ENCODE data around the gene ACSM5.
"Not testable (repeated sequence)": the region's sequence is repeated elsewhere in the genome, so short reads cannot be mapped to it uniquely, and the experiment has no call there.

GRCh38 chr16:20459227-20459626 is 49.9 kb downstream of the ACSM5 start:
- not testable (repeated sequence) for TF ChIP-seq CTCF (IDR thresholded peaks at IDR 0.05); EZH2 (IDR thresholded peaks at IDR 0.05; ENCODE audit: borderline replicate concordance, insufficient read depth, low read depth, low read length, poor library complexity, severe bottlenecking)

Data from B cell (primary cell).